T-helper 17 cell (primary cell): ENCODE measurements around the gene PDCD6IP. TPM values are rescaled to one million over a fixed set of nuclear protein-coding genes. Genes with fewer than 3 reads are reported as not detected.
"Not testable (repeated sequence)": the region's sequence is repeated elsewhere in the genome, so short reads cannot be mapped to it uniquely, and the experiment has no call there.

Experiments
- ATAC-seq: fragments of 150-1000 bp; cut with Tn5 transposase; 2 replicates; pipeline ENCODE4 v1.10.0; 2021; ENCODE audit warnings: mild to moderate bottlenecking, moderate library complexity
- DNase-seq, 3 donors: peaks; one replicate each; pipeline versions ENCODE4 v3.0.0 to v3.0.0-alpha.2; 2020 to 2021
- H3K9me3 ChIP-seq: one replicate; pipeline ENCODE4 v1.7.0; 2013; ENCODE audit warnings: low read length, mild to moderate bottlenecking; ENCODE audit not compliant: control insufficient read depth, poor library complexity, severe bottlenecking
- H3K27ac Mint-ChIP-seq: one replicate; pipeline ENCODE4 v1.8.0; 2022; ENCODE audit warnings: mild to moderate bottlenecking, moderate library complexity, mixed read lengths
- H3K27me3 Mint-ChIP-seq: one replicate; pipeline ENCODE4 v1.8.0; 2022; ENCODE audit warnings: mixed read lengths
- H3K36me3 Mint-ChIP-seq: one replicate; pipeline ENCODE4 v1.8.0; 2022; ENCODE audit warnings: low read depth, mixed read lengths
- H3K4me1 Mint-ChIP-seq: one replicate; pipeline ENCODE4 v1.8.0; 2022; ENCODE audit warnings: mild to moderate bottlenecking, mixed read lengths
- H3K4me3 Mint-ChIP-seq: one replicate; pipeline ENCODE4 v1.8.0; 2022; ENCODE audit warnings: mild to moderate bottlenecking, moderate library complexity, mixed read lengths
- total RNA-seq, 4 donors: library from RNA in 2 of 4; stranded (reverse) in 2 of 4; gene quantifications; one replicate each; pipeline ENCODE4 v1.2.3 and lab custom pipeline; 2022 to 2026

PDCD6IP gene
- total RNA-seq: 100 to 1,000 TPM; 149 to 156 TPM
- 116 to 168 reads per million in 2 donors for total RNA-seq (lab: John Stamatoyannopoulos, UW)

GRCh38 chr3:33798418-33799201, at the start of gene PDCD6IP:
PDCD6IP (plus strand) TSS chr3:33798630; CDS start chr3:33798729, 99 bp downstream.
- peak; percentile 80 to 82 (median 80) for DNase-seq
- peaks cover 10% of the 10 kb centered on the region for H3K36me3 Mint-ChIP-seq
- no peaks in the 10 kb centered on the region for H3K9me3 ChIP-seq
- peak; percentile 85 for ATAC-seq
- peaks cover 36% of the 10 kb centered on the region for H3K4me1 Mint-ChIP-seq
- peak within 1 kb of the TSS; percentile 99 for H3K4me3 Mint-ChIP-seq
- H3K27me3 Mint-ChIP-seq: no peaks in the 10 kb centered on the region
- H3K27ac Mint-ChIP-seq: peak within 1 kb of the TSS; percentile 99

- H3K9me3 ChIP-seq: no peaks in the 10 kb centered on the region
- no peaks in the 10 kb centered on the region for H3K4me1 Mint-ChIP-seq
- no peak overlapping the region for H3K4me3 Mint-ChIP-seq
- H3K27me3 Mint-ChIP-seq: peaks cover 5% of the 10 kb centered on the region
- ATAC-seq: no peak
- H3K27ac Mint-ChIP-seq: no peak overlapping the region
- no peak for DNase-seq
- H3K36me3 Mint-ChIP-seq: peaks cover 3% of the 10 kb centered on the region
These were observed 48.8 kb upstream of the PDCD6IP start for GRCh38 chr3:33749546-33750210.

GRCh38 chr3:33750211-33750548, 48.2 kb upstream of the PDCD6IP start:
- Mint-ChIP-seq H3K36me3 (peaks cover 4% of the 10 kb centered on the region), H3K27me3 (peaks cover 5% of the 10 kb centered on the region), H3K4me1 (no peaks in the 10 kb centered on the region), H3K27ac (no peak overlapping the region), H3K4me3 (no peak overlapping the region)
- H3K9me3 ChIP-seq: peaks cover 3% of the 10 kb centered on the region
- DNase-seq (no peak), ATAC-seq (no peak)

GRCh38 chr3:33751336-33751735, 47.1 kb upstream of the PDCD6IP start:
- H3K36me3 Mint-ChIP-seq: peaks cover 4% of the 10 kb centered on the region
- peaks cover 5% of the 10 kb centered on the region for H3K27me3 Mint-ChIP-seq
- no peak overlapping the region for H3K4me3 Mint-ChIP-seq
- DNase-seq (no peak), ATAC-seq (no peak)
- no peaks in the 10 kb centered on the region for H3K4me1 Mint-ChIP-seq
- H3K27ac Mint-ChIP-seq: no peak overlapping the region
- peaks cover 5% of the 10 kb centered on the region for H3K9me3 ChIP-seq

GRCh38 chr3:33754391-33754790, 44.0 kb upstream of the PDCD6IP start:
- not testable (repeated sequence) for H3K4me3 Mint-ChIP-seq, H3K4me1 Mint-ChIP-seq, H3K27me3 Mint-ChIP-seq, H3K27ac Mint-ChIP-seq, H3K36me3 Mint-ChIP-seq, DNase-seq, ATAC-seq, H3K9me3 ChIP-seq

- Mint-ChIP-seq H3K4me3 (no peak overlapping the region), H3K4me1 (no peaks in the 10 kb centered on the region), H3K27ac (no peak overlapping the region), H3K36me3 (peaks cover 4% of the 10 kb centered on the region), H3K27me3 (peaks cover 3% of the 10 kb centered on the region)
- DNase-seq: no peak
- peaks cover 5% of the 10 kb centered on the region for H3K9me3 ChIP-seq
- ATAC-seq: no peak
These were observed 40.1 kb upstream of the PDCD6IP start for GRCh38 chr3:33758281-33758680.

- DNase-seq (no peak), ATAC-seq (no peak)
- Mint-ChIP-seq H3K4me3 (no peak overlapping the region), H3K27me3 (peaks cover 9% of the 10 kb centered on the region), H3K4me1 (no peaks in the 10 kb centered on the region), H3K36me3 (peaks cover 4% of the 10 kb centered on the region), H3K27ac (no peak overlapping the region)
- H3K9me3 ChIP-seq: peaks cover 5% of the 10 kb centered on the region
These were observed 39.6 kb upstream of the PDCD6IP start for GRCh38 chr3:33758864-33759263.

- H3K4me3 Mint-ChIP-seq: no peak overlapping the region
- no peak overlapping the region for H3K27ac Mint-ChIP-seq
- peaks cover 15% of the 10 kb centered on the region for H3K27me3 Mint-ChIP-seq
- H3K9me3 ChIP-seq: no peaks in the 10 kb centered on the region
- ATAC-seq (no peak), DNase-seq (no peak)
- H3K4me1 Mint-ChIP-seq: peaks cover 1% of the 10 kb centered on the region
- no peaks in the 10 kb centered on the region for H3K36me3 Mint-ChIP-seq
These were observed 29.7 kb upstream of the PDCD6IP start for GRCh38 chr3:33768578-33769330.

GRCh38 chr3:33773637-33774036, 24.8 kb upstream of the PDCD6IP start:
- Mint-ChIP-seq H3K4me1 (peaks cover 2% of the 10 kb centered on the region), H3K4me3 (no peak overlapping the region), H3K36me3 (no peaks in the 10 kb centered on the region), H3K27ac (no peak overlapping the region), H3K27me3 (peaks cover 12% of the 10 kb centered on the region)
- ATAC-seq: no peak
- no peaks in the 10 kb centered on the region for H3K9me3 ChIP-seq
- no peak for DNase-seq

GRCh38 chr3:33775363-33775762, 23.1 kb upstream of the PDCD6IP start:
- no peaks in the 10 kb centered on the region for H3K36me3 Mint-ChIP-seq

GRCh38 chr3:33777996-33778395, 20.4 kb upstream of the PDCD6IP start:
- Mint-ChIP-seq H3K4me3 (no peak overlapping the region), H3K27ac (no peak overlapping the region), H3K36me3 (peaks cover under 1% of the 10 kb centered on the region), H3K27me3 (peaks cover 3% of the 10 kb centered on the region), H3K4me1 (peaks cover 2% of the 10 kb centered on the region)
- H3K9me3 ChIP-seq: no peaks in the 10 kb centered on the region
- DNase-seq (no peak), ATAC-seq (no peak)

More at GRCh38 chr3:33775363-33775762, 23.1 kb upstream of the PDCD6IP start:
- Mint-ChIP-seq H3K4me3 (no peak overlapping the region), H3K27ac (no peak overlapping the region), H3K27me3 (peaks cover 10% of the 10 kb centered on the region), H3K4me1 (peaks cover 2% of the 10 kb centered on the region)
- H3K9me3 ChIP-seq: no peaks in the 10 kb centered on the region
- no peak for DNase-seq
- ATAC-seq: no peak

- Mint-ChIP-seq H3K4me3 (no peak overlapping the region), H3K4me1 (no peaks in the 10 kb centered on the region), H3K27me3 (peaks cover 5% of the 10 kb centered on the region), H3K27ac (no peak overlapping the region), H3K36me3 (peaks cover 3% of the 10 kb centered on the region)
- H3K9me3 ChIP-seq: no peaks in the 10 kb centered on the region
- DNase-seq (no peak), ATAC-seq (no peak)
These were observed 18.7 kb upstream of the PDCD6IP start for GRCh38 chr3:33779751-33780150.

GRCh38 chr3:33781413-33781812, 17.0 kb upstream of the PDCD6IP start:
- H3K4me3 Mint-ChIP-seq, H3K9me3 ChIP-seq, H3K27me3 Mint-ChIP-seq, H3K36me3 Mint-ChIP-seq, H3K4me1 Mint-ChIP-seq, ATAC-seq, DNase-seq, H3K27ac Mint-ChIP-seq: not testable (repeated sequence)
